RWPE2 (cell line): Measurements from ENCODE around the gene C6orf58.
A peak's percentile ranks its signal among the peaks of the same experiment; 100 is the strongest.

Experiments used
- ATAC-seq: fragments of 200-7000 bp; cut with Tn5 transposase; 3 replicates; pipeline ENCODE4 v1.9.1; 2021; ENCODE audit warnings: low read depth
- DNase-seq: peaks from one replicate; pipeline ENCODE4 v3.0.0-alpha.2; 2020; ENCODE audit warnings: low spot score
- H3K27ac ChIP-seq: fragments of 450-650 bp; 2 replicates; pipeline ENCODE4 v1.5.1; 2017; ENCODE audit warnings: mild to moderate bottlenecking; ENCODE audit not compliant: poor library complexity, severe bottlenecking
- H3K27me3 ChIP-seq: fragments of 250-450 bp; sonication (Bioruptor Pico); 2 replicates; pipeline ENCODE4 v1.5.1; 2021; ENCODE audit warnings: mild to moderate bottlenecking, moderate library complexity; ENCODE audit not compliant: insufficient read depth, poor library complexity, severe bottlenecking
- H3K36me3 ChIP-seq: fragments of 250-450 bp; sonication (Bioruptor Pico); 2 replicates; pipeline ENCODE4 v1.5.1; 2020; ENCODE audit warnings: low read depth, mild to moderate bottlenecking, moderate library complexity
- H3K4me1 ChIP-seq: fragments of 250-450 bp; sonication (Bioruptor Pico); 2 replicates; pipeline ENCODE4 v1.5.1; 2021; ENCODE audit warnings: mild to moderate bottlenecking, moderate library complexity; ENCODE audit not compliant: insufficient read depth, poor library complexity, severe bottlenecking
- H3K4me3 ChIP-seq: fragments of 250-450 bp; sonication (Bioruptor Pico); 2 replicates; pipeline ENCODE4 v1.5.1; 2021; ENCODE audit warnings: mild to moderate bottlenecking, moderate library complexity; ENCODE audit not compliant: severe bottlenecking
- H3K9me3 ChIP-seq: fragments of 250-450 bp; sonication (Bioruptor Pico); 2 replicates; pipeline ENCODE4 v1.5.1; 2021; ENCODE audit warnings: mild to moderate bottlenecking, moderate library complexity; ENCODE audit not compliant: severe bottlenecking
- TF ChIP-seq, protein P1 (sequence below): fragments of 450-650 bp; IDR thresholded peaks from one replicate; pipeline ENCODE4 v1.5.1; 2017; ENCODE audit warnings: mild to moderate bottlenecking, moderate library complexity; ENCODE audit not compliant: poor library complexity, severe bottlenecking

C6orf58 gene

DNA sequence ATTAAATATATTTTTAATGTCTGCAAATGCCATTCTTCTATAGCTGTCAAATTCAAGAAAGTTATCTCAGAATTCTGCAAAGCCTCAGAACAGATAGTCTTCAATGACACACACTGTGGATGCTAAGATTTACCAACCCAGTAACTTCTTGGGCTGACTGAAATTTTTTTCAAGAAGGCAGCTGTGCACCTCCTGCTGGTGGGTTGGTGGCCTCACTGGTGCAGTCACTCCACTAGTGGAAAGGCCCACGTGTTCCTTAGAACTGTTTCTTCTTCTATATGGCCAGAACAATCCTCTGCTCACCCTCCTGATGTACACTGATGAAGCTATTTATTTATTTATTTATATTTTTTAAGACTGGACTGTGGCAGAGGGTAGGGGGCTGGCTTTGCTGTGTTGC lies 29.8 kb upstream of the C6orf58 start:
- no peak overlapping the region for H3K4me3 ChIP-seq
- TF ChIP-seq, protein P1, sequence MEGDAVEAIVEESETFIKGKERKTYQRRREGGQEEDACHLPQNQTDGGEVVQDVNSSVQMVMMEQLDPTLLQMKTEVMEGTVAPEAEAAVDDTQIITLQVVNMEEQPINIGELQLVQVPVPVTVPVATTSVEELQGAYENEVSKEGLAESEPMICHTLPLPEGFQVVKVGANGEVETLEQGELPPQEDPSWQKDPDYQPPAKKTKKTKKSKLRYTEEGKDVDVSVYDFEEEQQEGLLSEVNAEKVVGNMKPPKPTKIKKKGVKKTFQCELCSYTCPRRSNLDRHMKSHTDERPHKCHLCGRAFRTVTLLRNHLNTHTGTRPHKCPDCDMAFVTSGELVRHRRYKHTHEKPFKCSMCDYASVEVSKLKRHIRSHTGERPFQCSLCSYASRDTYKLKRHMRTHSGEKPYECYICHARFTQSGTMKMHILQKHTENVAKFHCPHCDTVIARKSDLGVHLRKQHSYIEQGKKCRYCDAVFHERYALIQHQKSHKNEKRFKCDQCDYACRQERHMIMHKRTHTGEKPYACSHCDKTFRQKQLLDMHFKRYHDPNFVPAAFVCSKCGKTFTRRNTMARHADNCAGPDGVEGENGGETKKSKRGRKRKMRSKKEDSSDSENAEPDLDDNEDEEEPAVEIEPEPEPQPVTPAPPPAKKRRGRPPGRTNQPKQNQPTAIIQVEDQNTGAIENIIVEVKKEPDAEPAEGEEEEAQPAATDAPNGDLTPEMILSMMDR = no peak
- no peaks in the 10 kb centered on the region for H3K27me3 ChIP-seq
- H3K27ac ChIP-seq = no peak overlapping the region
- no peaks in the 10 kb centered on the region for H3K36me3 ChIP-seq
- ATAC-seq (no peak), DNase-seq (no peak)
- H3K9me3 ChIP-seq = no peaks in the 10 kb centered on the region
- H3K4me1 ChIP-seq = no peaks in the 10 kb centered on the region

DNA sequence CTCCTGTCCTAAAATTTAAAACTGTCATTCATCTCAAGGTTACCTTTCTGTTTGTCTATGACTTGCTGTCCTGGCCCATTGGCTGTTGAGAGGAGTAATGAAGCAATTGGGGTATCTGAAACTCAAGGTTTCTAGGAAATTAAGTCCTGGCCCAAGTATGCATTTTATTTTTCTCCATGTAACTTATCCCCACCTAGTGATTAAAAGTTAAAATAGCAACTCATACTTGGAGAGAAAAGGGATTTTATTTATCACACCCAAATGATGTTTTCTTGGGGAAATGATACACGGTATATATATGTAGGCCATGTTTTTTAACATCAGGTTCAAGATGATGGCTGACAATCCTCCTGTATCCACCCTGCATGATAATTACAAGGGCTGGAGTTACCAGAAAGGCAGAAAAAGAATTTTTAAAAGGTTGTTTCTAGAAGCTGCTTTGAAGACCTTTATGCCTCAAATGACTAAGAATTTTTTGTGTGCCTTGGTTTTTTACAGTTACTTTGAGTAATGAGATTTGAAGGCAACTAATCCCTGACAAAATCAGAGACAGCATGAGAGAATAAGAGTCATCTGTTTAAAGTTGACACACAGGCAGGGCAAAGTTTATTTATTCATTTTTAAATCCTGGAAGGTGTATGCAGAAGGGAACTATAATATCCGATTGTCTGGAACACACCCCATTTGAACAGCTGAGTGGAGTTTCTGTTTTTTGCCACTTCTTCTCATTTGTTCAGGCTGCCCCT lies 28.9 kb upstream of the C6orf58 start:
- no peaks in the 10 kb centered on the region for H3K9me3 ChIP-seq
- no peak for DNase-seq
- ATAC-seq = no peak
- no peaks in the 10 kb centered on the region for H3K27me3 ChIP-seq
- no peak overlapping the region for H3K27ac ChIP-seq
- H3K4me3 ChIP-seq = no peak overlapping the region
- TF ChIP-seq, protein P1 = peak; percentile 41
- no peaks in the 10 kb centered on the region for H3K36me3 ChIP-seq
- no peaks in the 10 kb centered on the region for H3K4me1 ChIP-seq

DNA sequence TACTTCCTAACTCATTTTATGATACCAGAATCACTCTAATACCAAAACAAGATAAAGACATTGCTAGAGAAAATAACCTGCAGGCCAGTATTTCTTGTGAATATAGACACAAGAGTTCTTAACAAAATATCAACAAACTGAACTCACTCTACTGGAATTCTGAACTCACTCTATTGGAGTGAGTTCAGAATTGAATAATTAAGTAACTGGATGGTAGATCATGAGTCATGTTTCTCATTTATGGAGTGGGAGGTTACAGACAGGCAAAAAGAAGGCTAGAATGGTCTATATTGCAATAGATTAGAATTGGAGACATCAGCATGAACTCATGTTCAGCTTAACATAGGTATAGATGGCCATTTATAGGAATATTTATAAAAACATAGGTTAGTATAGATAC lies 26.6 kb upstream of the C6orf58 start:
- H3K4me1 ChIP-seq = no peaks in the 10 kb centered on the region
- ATAC-seq (peak; percentile 67; the same call in 2 of the 3 replicates), DNase-seq (no peak)
- TF ChIP-seq, protein P1 = no peak
- H3K36me3 ChIP-seq = no peaks in the 10 kb centered on the region
- H3K27me3 ChIP-seq = no peaks in the 10 kb centered on the region
- no peak overlapping the region for H3K4me3 ChIP-seq
- H3K9me3 ChIP-seq = no peaks in the 10 kb centered on the region
- H3K27ac ChIP-seq = no peak overlapping the region

DNA sequence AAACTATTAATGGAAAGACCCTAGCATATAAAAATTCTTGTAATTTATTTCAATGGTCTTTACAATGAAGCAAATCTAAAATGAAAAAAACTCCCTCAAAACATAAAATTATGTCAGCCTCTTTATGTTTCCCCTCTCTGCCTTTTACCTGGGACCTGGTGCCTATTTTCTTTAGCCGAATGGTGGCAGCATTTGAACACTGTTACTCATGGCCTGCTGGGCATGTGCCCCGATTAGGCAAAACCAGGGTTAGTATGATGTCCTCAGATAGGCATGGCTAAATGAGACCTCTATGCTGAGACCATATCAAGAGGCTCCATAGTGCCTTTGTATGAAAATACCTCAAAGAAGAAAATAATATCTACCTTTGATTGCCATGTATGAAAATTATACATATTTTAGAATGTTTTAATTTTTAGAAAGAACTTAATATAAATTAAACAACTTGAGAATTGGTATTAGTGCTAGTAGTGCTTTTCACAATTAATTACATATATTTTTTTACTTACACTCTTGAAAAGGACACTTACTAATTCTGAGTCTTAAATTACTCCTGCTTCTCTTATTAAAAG lies 22.5 kb upstream of the C6orf58 start:
- H3K9me3 ChIP-seq = no peaks in the 10 kb centered on the region
- no peak overlapping the region for H3K4me3 ChIP-seq
- no peaks in the 10 kb centered on the region for H3K27me3 ChIP-seq
- no peaks in the 10 kb centered on the region for H3K4me1 ChIP-seq
- peak; percentile 92 for ATAC-seq
- no peak for DNase-seq
- H3K27ac ChIP-seq = no peak overlapping the region
- no peaks in the 10 kb centered on the region for H3K36me3 ChIP-seq
- TF ChIP-seq, protein P1 = peak; percentile 86

DNA sequence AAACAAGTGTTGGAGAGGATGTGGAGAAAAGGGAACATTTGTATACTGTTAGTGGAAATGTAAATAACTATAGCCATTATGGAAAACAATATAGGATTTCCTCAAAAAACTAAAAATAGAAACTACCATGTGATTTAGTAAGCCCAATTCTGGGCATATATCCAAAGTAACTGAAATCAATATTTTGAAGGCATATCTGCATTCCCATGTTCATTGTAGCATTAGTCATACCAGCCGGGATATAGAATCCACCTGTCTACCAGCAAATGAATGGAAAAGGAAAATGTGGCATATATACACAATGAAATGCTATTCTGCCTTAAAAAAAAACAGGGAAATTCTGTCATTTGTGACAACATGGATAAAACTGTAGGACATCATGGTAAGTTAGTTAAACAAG lies 15.3 kb upstream of the C6orf58 start:
- Histone ChIP-seq H3K27ac (no peak overlapping the region), H3K4me1 (no peaks in the 10 kb centered on the region), H3K36me3 (no peaks in the 10 kb centered on the region), H3K27me3 (no peaks in the 10 kb centered on the region), H3K4me3 (no peak overlapping the region), H3K9me3 (no peaks in the 10 kb centered on the region)
- no peak for DNase-seq
- TF ChIP-seq, protein P1 = no peak
- no peak for ATAC-seq
